Right lobe of liver (tissue), 6 donors: ENCODE data around the gene LIN7C. TPM values are rescaled to one million over a fixed set of nuclear protein-coding genes. Genes with fewer than 3 reads are reported as not detected.

ENCODE experiments used
- ATAC-seq, 4 donors: fragments of 200-7000 bp; cut with Tn5 transposase; one replicate each; pipeline ENCODE4 v1.9.1; 2020; ENCODE audit warnings: mild to moderate bottlenecking in 4 of 4, moderate library complexity in 4 of 4
- DNase-seq, 3 donors: peaks; one replicate each; pipeline ENCODE4 v3.0.0-alpha.2; 2020
- H3K27ac ChIP-seq, 3 donors: fragments of 200-600 bp; one replicate each; pipeline ENCODE4 v1.8.0; 2022
- H3K27me3 ChIP-seq, 2 donors: fragments of 200-600 bp; one replicate each; pipeline ENCODE4 v1.8.0; 2022
- H3K36me3 ChIP-seq, 4 donors: fragments of 200-600 bp; sonication (generic) in 1 of 4; one replicate each; pipeline versions ENCODE4 v1.5.1 to v1.8.0; 2017 to 2022; ENCODE audit warnings: control low read depth in 1 of 4
- H3K4me1 ChIP-seq, 4 donors: fragments of 200-600 bp; sonication (generic) in 1 of 4; one replicate each; pipeline versions ENCODE4 v1.5.1 to v1.8.0; 2017 to 2022; ENCODE audit warnings: control low read depth in 1 of 4
- H3K4me3 ChIP-seq, 3 donors: fragments of 200-600 bp; one replicate each; pipeline ENCODE4 v1.8.0; 2022
- H3K9me3 ChIP-seq, 4 donors: fragments of 200-600 bp; sonication (generic) in 1 of 4; one replicate each; pipeline versions ENCODE4 v1.5.1 to v1.8.0; 2017 to 2022; ENCODE audit warnings: control low read depth in 1 of 4
- POLR2A ChIP-seq: fragments of 450-650 bp; IDR thresholded peaks from one replicate; pipeline ENCODE4 v1.6.1; 2017; ENCODE audit warnings: antibody characterized with exemption, mild to moderate bottlenecking
- WGBS: methylation state at CpG from one replicate; pipeline ENCODE4 v1.1.6; 2018; ENCODE audit warnings: low coverage, low lambda C conversion rate; ENCODE audit not compliant: insufficient coverage; ENCODE audit errors: missing lambda C conversion rate; 5-methylcytosine and 5-hydroxymethylcytosine counted together
- intact Hi-C, 2 donors: fragments of 100-400 bp; cut with DNase I; formaldehyde crosslinking; loops; one replicate each; pipeline versions ENCODE4 v1.11.2 to v1.14.1; 2022
- total RNA-seq, 6 experiments: library from RNA; depleted of rRNA in 2 of 6; stranded (reverse); fragments of >200 nt in 2 of 6; fragmentation: NEBNext Ultra II Directional in 3 of 6; extraction: Animal tissue kit (Norgen Biotek cat#: 25700) in 3 of 6; gene quantifications; one replicate each; pipeline versions ENCODE4 v1.1.0 to v1.2.4, GENCODE V29; 2016 to 2023
- TF ChIP-seq, protein P1 (sequence below), 4 donors: fragments of 200-600 bp in 3 of 4; fragments of 450-650 bp in 1 of 4; IDR thresholded peaks; one replicate each; pipeline versions ENCODE4 v1.5.1 to v1.8.0; 2016 to 2022; ENCODE audit warnings: antibody characterized with exemption in 4 of 4, mild to moderate bottlenecking in 2 of 4
- donor health status: DM: no; HTN: yes; CAD: no.
- donor health status: DM: no; HTN: no; CAD: no.
- donor health status: DM: no; HTN: no; CAD: no.
- donor health status: DM: no; HTN: yes; CAD: no.
- donor health status: DM: no; HTN: yes; CAD: no.

LIN7C gene
- total RNA-seq, 6 experiments from 2014 or later, result 22.6 to 33.2 (median 27.1) TPM

DNA sequence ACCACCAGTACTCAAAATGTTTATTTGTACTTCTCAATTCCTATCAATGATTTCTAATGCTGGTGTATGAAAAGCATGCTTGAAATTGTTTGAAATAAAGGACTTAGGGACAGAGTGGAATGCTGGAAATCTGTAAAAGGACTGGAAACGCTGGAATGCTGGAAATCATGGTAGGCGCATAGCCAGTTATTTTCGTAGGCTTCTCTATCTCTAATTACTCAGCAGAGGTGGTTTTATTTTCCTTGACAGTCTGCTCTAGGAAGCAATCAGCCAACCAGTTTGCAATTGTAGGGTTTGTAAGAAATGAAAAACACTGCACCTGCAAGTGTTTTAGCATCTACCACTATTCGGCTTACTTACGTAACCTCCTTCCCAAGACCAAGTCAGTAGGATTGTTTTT lies 788 bp downstream of the LIN7C start:
- peak in 2 of 4 donors; percentile 2 to 8 for ATAC-seq

DNA sequence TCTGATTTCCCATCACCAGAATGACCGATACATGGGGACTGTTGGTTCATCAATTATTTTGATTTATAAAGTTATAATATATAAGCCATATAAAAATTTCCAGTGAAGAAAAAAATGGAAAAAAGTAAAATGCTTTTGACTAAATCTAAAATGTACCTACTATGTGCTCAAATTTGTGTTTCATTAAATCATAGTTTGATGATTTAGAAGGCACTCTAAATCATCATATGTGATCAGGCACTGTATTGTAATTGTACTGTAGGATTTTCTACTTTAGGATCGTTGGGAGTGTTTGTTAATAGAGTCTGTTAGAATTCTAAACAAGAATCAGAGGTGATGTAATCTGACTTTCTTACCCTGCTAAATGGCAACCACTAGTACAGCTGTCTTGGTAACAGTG lies 2.4 kb downstream of the LIN7C start:
- H3K27me3 ChIP-seq, result no peaks in the 10 kb centered on the region
- H3K4me3 ChIP-seq, result no peak overlapping the region
- TF ChIP-seq, protein P1, sequence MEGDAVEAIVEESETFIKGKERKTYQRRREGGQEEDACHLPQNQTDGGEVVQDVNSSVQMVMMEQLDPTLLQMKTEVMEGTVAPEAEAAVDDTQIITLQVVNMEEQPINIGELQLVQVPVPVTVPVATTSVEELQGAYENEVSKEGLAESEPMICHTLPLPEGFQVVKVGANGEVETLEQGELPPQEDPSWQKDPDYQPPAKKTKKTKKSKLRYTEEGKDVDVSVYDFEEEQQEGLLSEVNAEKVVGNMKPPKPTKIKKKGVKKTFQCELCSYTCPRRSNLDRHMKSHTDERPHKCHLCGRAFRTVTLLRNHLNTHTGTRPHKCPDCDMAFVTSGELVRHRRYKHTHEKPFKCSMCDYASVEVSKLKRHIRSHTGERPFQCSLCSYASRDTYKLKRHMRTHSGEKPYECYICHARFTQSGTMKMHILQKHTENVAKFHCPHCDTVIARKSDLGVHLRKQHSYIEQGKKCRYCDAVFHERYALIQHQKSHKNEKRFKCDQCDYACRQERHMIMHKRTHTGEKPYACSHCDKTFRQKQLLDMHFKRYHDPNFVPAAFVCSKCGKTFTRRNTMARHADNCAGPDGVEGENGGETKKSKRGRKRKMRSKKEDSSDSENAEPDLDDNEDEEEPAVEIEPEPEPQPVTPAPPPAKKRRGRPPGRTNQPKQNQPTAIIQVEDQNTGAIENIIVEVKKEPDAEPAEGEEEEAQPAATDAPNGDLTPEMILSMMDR (IDR thresholded peaks at IDR 0.05), result no peak
- no peak overlapping the region for H3K27ac ChIP-seq
- peaks cover 0 to 18% (median 6%) of the 10 kb centered on the region in 4 donors for H3K36me3 ChIP-seq
- no peak for DNase-seq
- ATAC-seq, result no peak
- peaks cover 0 to 22% (median 8%) of the 10 kb centered on the region in 4 donors for H3K4me1 ChIP-seq
- WGBS, result 64% methylated on average over 2 of the region's 2 CpGs
- no peaks in the 10 kb centered on the region for H3K9me3 ChIP-seq
- intact Hi-C loops, result no loop called here

More for the DNA sequence above, 788 bp downstream of the LIN7C start:
- Histone ChIP-seq H3K9me3 (no peaks in the 10 kb centered on the region), H3K27me3 (no peaks in the 10 kb centered on the region), H3K4me3 (peak overlapping the region; percentile 67 to 84 (median 81)), H3K27ac (peak overlapping the region in 2 of 3 donors; percentile 94 to 96), H3K4me1 (peaks cover 0 to 26% (median 8%) of the 10 kb centered on the region in 4 donors), H3K36me3 (peaks cover 0 to 8% (median under 1%) of the 10 kb centered on the region in 4 donors)
- TF ChIP-seq, protein P1 (IDR thresholded peaks at IDR 0.05), result no peak
- TF ChIP-seq POLR2A, result no peak
- intact Hi-C loops, result no loop called here
- DNase-seq, result no peak
- 3% methylated on average over 5 of the region's 5 CpGs for WGBS

DNA sequence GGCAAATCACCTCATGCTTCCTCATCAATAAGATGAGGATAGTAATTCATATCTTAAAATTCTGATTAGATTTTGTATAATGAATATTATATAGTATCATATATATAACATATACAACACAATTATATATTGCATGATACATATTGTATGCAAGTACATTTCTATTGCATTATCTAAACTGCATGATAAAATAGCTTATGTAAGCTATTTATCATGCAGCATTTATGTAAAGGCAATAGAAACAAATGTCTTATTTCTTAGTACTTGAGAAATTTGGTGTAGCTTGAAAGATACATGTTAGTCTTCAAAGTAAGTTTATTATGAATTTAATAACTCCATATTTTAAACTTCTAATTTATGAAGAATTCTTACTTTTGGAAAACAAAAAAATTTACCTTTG lies 5.5 kb downstream of the LIN7C start:
- intact Hi-C loops, result no loop called here
- peaks cover 0 to 35% (median 12%) of the 10 kb centered on the region in 4 donors for H3K36me3 ChIP-seq
- no peak overlapping the region for H3K27ac ChIP-seq
- TF ChIP-seq, protein P1 (IDR thresholded peaks at IDR 0.05), result no peak
- TF ChIP-seq POLR2A, result no peak
- peaks cover 0 to 20% (median 6%) of the 10 kb centered on the region in 4 donors for H3K4me1 ChIP-seq
- ATAC-seq (no peak), DNase-seq (no peak)
- H3K9me3 ChIP-seq, result no peaks in the 10 kb centered on the region
- H3K4me3 ChIP-seq, result no peak overlapping the region
- no peaks in the 10 kb centered on the region for H3K27me3 ChIP-seq

DNA sequence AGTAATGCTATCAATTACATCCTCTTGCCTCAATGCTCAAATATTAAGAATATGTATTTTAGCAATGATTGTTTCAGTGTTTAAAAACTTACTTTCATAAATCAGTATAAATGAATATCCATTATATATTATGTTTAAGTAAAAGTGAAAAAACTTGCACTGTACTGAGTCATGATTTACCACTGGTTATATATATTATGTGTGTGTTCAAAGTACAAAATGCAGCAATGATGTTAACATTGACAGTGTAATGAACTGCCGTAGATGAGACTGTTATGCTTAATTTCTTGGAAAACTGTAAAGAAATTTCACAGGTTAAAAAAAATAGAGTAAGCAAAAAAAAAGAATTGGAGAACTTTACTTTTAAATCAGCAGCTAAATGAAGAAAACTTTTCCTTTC lies 8.7 kb downstream of the LIN7C start:
- ATAC-seq (no peak), DNase-seq (no peak)
- Histone ChIP-seq H3K27me3 (no peaks in the 10 kb centered on the region), H3K4me1 (peaks cover 0 to 22% (median 4%) of the 10 kb centered on the region in 4 donors), H3K36me3 (peaks cover 0 to 45% (median 14%) of the 10 kb centered on the region in 4 donors), H3K9me3 (no peaks in the 10 kb centered on the region), H3K27ac (no peak overlapping the region), H3K4me3 (no peak overlapping the region)
- intact Hi-C loops, result no loop called here
- TF ChIP-seq POLR2A, result no peak
- TF ChIP-seq, protein P1 (IDR thresholded peaks at IDR 0.05), result no peak
- 70% methylated on average over 1 of the region's 1 CpG for WGBS
